RWPE1 (cell line): Measurements from ENCODE around the gene CEP72.
"Not testable (repeated sequence)": the region's sequence is repeated elsewhere in the genome, so short reads cannot be mapped to it uniquely, and the experiment has no call there.

Source experiments
- CTCF ChIA-PET: fragments of 350-600 bp; sonication (Branson Sonifier 250); formaldehyde crosslinking; extraction: SDS; loops from one replicate; lab custom pipeline; 2021; lab: Yijun Ruan, JAX
- POLR2A ChIA-PET: fragments of 400-600 bp; formaldehyde crosslinking; extraction: SDS; loops from one replicate; lab custom pipeline; 2020; ENCODE audit warnings: antibody characterized with exemption; ENCODE audit not compliant: low non-redundant PET; lab: Yijun Ruan, JAX
- DNase-seq: peaks from one replicate; pipeline ENCODE4 v3.0.0; 2012; ENCODE audit warnings: low spot score
- H3K27ac ChIP-seq: fragments of 450-650 bp; 2 replicates; pipeline ENCODE4 v1.5.1; 2017
- CTCF ChIP-seq: fragments of 450-650 bp; conservative IDR thresholded peaks from 2 replicates; pipeline ENCODE4 v1.5.1; 2017; ENCODE audit warnings: low read depth, mild to moderate bottlenecking

CEP72 gene

GRCh38 chr5:572398-573019, 39.6 kb upstream of the CEP72 start:
- POLR2A ChIA-PET, result no interaction called here
- no peak for TF ChIP-seq CTCF
- H3K27ac ChIP-seq, result no peak overlapping the region
- no peak for DNase-seq
- CTCF ChIA-PET, result no interaction called here

DNA sequence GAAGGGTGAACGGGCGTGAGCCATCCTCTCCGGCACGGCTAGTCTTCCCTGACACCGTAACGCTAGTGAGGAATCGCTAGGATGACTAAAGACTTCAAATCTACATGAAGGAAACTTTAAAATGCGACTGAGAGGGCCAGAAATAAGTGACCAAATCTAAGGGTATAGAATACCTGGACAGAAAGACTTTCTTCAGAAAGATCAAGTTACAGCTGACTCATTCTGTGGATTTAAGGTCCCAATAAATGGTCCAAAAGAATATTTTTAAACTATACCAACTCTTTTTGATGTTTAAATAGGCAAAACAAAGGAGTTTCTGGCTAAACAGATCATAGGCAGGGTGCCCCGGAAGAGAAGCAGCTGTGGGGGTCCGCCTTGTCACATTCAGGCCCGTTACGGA, 38.9 kb upstream of the CEP72 start:
- ChIA-PET POLR2A (no interaction called here), CTCF (interaction anchor here (0.6 kb wide), 1 partner anchor 716 kb away, joined by 3 read pairs; no protein-coding TSS in a partner anchor)
- DNase-seq, result no peak
- no peak overlapping the region for H3K27ac ChIP-seq
- TF ChIP-seq CTCF, result no peak

DNA sequence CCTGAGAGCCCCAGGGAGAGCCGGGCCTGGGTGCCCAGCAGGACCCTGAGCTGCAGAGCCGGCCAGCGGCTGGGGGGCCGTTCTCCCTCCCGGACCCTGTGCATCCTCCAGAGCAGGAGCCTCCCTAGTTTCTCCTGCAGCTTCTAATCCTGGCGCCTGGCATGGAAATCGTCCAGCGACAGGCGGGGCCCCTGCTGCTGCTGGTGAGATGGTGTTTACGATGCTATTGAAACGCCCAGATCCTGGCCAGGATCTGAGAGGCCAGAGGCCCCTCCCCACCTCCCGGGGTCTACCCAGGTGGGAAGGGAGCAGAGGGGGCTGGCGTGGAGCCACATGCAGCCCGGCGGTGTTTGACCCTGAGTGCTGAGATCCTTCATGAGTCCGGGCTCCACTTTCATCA, 38.2 kb upstream of the CEP72 start:
- no peak overlapping the region for H3K27ac ChIP-seq
- ChIA-PET CTCF (no interaction called here), POLR2A (no interaction called here)
- DNase-seq, result no peak
- no peak for TF ChIP-seq CTCF

- H3K27ac ChIP-seq, result no peak overlapping the region
- POLR2A ChIA-PET, result no interaction called here
- CTCF ChIA-PET, result no interaction called here
- TF ChIP-seq CTCF, result no peak
- no peak for DNase-seq
Observed at GRCh38 chr5:574906-575305, 37.2 kb upstream of the CEP72 start.

GRCh38 chr5:575636-576035, 36.5 kb upstream of the CEP72 start:
- no peak for TF ChIP-seq CTCF
- POLR2A ChIA-PET, result no interaction called here
- H3K27ac ChIP-seq, result no peak overlapping the region
- no peak for DNase-seq
- CTCF ChIA-PET, result no interaction called here

GRCh38 chr5:577214-577613, 34.9 kb upstream of the CEP72 start:
- CTCF ChIA-PET, result interaction anchor here (1.1 kb wide), 1 partner anchor 131 kb away, joined by 3 read pairs; no protein-coding TSS in a partner anchor
- POLR2A ChIA-PET, DNase-seq, H3K27ac ChIP-seq: not testable (repeated sequence)

DNA sequence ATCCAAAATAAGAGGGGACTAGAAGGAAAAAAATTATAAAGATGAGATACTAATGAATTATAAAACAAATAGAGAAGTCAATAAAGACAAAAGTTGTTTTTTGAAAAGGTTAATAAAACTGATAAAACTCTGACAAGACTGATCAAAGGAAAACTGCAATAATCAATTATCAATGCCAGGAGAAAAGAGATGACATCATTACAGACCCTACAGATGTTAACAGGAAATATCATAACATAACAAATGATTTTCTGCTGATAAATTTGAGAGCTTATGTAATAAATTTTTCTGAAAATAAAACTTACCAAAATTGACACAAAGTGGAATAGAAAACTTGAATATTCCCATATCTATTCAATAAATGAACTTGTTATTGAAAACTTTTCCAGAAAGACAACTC, 34.3 kb upstream of the CEP72 start:
- DNase-seq, result no peak
- H3K27ac ChIP-seq, result no peak overlapping the region
- ChIA-PET POLR2A (no interaction called here), CTCF (interaction anchor here (1.1 kb wide), 1 partner anchor 132 kb away, joined by 3 read pairs; no protein-coding TSS in a partner anchor)
- TF ChIP-seq CTCF, result no peak
